CD4-positive, alpha-beta T cell treated with Interleukin-15 for 1 hour (primary cell): ENCODE data around the gene LAMC1.
A peak's percentile ranks its signal among the peaks of the same experiment; 100 is the strongest.

ENCODE experiments used
- DNase-seq: peaks from one replicate; pipeline ENCODE4 v3.0.0-alpha.2; 2020

The LAMC1 gene

DNA sequence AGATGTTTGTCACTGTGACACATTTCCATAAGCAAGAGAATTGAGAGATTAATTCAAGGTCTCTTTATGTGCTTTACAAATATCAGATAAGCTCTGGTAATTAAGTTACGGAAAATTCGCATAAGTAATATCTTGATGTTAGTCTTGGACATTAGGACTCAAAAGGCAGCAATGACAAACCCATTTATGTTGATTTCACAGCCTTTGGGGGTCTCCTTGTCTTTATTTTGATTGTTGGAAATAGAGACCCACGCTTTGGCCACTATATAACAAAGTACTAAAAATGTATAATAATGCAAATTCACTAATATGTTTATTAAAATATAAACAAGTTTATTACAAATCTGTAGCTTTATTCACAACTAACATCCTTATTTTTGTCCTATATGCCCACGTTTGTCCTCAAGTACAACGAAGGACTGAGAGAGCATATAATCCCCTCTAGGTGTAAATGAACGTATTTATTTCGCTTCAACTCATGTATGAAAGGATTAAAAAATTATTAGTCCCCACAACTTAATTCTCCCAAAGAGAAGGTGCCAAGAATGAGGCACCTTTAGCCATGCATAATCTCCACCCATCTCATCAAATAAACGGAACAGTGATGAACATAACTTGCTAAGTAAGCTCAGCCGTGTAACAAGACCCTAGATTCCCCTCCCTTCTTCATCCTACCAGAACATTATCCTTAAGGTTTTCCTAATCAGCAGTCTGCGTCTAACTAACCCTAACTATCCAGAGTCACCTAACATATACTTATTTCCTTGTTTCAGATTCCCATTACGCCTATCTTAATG lies 1.6 kb upstream of the LAMC1 start:
- DNase-seq: no peak

DNA sequence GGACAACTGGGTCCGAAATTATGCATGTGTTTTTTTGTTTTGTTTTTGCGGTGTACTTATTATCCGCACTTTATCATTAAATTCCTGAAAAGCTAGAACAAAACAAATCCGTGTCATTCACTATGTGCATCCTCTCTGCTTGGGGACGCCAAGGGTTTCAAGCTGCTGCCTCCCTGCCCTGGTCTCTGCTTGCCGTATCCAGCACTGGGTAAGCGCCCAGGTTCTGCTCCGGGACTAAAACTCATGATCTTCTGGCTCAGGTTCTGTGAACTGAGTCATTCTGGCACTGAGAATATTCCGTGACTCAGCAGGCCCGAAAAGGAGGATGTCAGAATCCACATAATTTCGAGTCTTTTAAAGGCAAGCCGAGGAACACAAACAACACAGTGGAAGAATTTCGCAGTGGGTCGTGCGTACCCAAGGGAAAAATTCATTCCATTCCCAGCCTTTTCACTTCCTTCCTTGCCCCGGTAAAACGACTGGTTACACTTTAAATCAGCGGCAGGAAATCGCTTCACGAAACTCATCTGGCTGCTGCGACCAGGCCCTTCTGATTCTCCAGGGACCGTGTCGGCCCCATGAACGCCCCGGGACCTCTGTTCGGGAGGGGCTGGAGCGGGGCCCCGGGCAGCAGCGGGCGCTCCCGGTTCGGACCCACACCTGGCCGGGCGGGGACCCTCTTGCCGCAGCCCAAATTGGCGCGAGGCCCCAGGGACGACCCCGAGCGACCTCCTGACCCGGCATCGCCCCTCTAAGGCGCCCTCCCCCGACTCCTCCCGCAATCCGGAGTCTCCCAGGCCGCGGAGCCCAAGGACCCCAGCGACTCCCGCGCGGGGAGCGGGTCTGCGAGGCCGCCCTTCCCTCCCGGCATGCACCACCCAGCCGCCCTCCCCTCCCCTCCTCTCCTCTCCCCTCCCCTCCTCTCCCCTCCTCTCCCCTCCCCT lies 746 bp upstream of the LAMC1 start:
- peak; percentile 25 for DNase-seq

DNA sequence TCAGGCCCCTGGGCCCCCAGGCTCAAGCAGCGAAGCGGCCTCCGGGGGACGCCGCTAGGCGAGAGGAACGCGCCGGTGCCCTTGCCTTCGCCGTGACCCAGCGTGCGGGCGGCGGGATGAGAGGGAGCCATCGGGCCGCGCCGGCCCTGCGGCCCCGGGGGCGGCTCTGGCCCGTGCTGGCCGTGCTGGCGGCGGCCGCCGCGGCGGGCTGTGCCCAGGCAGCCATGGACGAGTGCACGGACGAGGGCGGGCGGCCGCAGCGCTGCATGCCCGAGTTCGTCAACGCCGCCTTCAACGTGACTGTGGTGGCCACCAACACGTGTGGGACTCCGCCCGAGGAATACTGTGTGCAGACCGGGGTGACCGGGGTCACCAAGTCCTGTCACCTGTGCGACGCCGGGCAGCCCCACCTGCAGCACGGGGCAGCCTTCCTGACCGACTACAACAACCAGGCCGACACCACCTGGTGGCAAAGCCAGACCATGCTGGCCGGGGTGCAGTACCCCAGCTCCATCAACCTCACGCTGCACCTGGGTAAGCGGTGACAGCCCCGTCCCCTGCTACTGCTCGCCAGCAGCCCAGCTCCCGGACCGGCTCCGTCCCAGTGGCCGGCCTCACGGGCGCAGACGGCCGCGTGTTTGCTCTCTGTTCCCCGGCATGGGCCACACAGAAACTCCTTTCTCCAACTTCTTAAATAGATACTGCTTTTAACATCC lies 539 bp downstream of the LAMC1 start:
- DNase-seq: peak; percentile 51

DNA sequence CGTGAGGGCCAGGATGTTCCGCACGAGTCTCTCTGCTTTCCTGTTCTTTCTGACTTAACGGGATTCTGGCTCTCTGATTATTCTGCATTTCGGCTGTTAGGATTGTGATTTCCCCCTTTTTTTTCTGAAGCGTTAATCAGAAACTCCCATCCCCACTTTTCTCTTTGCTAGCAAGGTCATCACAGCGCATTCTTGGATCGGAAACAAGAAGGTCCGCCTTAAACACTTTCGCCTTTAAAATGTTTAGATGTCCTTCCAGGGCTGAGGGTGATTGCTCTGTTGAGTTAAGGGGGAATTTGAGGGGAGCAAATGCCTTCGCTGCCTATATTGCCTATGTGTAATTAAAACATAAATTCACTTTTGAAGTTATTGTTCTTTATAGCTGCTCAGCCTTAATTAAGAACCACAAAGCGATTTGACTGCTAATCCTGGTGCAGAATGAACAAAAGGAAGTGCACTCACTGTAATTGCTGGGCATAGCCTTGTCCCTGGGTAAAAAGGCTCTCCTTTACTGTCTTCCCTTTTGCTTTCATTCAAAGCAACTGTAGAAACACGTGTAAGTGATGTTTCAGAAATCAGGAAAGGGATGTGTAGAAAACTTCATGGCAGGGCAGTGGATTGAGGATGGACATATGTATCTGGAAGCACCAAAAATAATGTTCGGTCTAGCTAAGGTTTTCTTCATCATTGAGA lies 1.2 kb downstream of the LAMC1 start:
- DNase-seq: no peak

DNA sequence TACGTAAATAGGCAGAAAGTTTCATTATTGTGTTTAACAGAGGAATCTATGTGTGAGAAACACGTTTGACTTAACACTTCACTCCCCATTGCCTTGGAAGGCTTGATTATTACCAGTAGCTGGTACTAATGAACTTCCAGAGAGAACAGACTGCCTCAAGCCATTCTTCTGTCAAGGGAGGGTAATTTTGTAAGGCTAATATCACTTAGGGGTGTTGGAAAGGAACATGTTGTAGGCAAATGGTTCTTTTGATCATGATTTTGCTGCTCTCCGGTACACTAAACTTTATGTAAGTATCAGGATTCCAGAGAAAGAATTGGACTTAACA lies 1.8 kb downstream of the LAMC1 start:
- no peak for DNase-seq

DNA sequence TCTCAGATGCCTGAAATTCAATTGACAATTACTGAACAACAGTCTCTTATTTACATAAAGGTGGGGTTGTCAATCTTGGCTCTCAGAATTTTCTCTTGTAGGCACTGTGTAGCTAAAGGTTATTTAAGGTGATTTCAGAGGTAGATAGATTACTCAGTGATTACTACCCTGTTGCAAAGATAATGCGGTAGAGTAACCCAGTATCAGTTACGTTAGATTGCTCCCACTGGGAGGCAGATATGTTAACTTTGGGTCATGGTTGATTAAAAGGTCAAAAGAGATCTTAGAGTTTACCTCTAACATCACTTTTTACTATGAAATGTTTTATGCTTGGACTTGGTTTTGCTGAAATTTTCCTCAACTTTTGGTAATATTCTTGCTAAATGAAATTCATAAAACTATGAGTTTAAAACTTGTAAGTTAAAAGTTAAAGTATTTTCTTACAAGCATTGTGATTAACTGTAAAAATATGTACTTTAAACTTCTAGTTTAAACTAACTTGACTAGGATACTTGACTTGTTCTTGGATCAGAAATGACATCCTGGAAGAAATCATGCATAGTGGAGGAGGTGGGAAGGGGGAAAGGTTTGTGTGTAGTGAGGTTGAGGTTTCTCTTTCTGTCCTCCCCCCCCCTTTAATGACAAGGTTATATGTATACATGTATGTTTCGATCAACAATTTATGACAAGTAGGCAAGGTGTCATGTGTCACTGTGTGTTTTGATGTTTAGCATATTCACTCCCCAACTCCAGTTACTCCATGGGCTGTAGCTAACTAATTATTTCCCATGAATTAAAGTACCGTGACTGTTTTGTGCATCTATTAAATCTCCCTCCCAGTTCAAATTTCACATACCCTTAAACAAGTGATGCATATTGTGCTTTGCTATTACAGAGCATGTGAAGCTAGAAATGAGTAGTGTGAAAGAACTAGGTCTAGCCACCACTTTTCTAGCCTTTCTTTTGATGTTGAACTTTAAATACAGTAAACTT lies 2.9 kb downstream of the LAMC1 start:
- no peak for DNase-seq

DNA sequence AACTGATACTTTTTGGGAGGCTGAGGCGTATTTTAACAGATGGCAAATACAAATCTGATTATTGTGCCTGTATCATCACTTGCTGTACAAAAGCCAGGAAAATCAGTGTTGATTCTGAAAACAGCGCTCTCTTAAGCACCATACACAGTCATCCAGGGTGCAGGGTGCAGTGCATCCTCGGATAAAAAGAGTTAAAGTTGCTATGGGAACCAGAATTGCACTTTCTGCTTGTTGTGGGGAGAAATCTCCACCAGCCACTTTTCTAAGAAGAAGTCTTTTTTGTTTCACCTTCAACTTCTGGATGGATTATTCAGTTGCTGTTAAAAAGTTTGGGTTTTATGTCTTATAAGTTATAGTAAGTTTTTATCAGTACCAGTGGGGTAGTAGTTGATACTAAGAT lies 3.8 kb downstream of the LAMC1 start:
- DNase-seq: no peak

DNA sequence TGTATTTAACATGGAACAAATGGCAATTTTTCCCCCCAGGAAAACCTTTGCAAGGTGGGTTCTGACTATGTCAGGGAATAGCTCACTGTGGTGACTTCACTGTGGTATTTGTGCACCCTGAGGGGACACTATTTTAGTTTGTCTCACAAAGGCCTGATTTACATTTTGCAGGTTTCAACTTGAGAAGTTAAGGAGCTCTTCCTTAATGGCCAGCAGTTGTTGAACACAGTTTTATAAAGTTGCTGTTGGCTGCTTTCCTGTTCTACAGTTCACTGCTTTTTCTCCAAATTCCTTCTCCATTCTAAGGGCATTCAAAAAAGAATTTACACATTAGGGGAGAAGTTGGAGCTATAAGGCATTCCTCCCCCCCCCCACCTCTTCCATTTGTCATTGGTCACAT lies 4.6 kb downstream of the LAMC1 start:
- DNase-seq: no peak

DNA sequence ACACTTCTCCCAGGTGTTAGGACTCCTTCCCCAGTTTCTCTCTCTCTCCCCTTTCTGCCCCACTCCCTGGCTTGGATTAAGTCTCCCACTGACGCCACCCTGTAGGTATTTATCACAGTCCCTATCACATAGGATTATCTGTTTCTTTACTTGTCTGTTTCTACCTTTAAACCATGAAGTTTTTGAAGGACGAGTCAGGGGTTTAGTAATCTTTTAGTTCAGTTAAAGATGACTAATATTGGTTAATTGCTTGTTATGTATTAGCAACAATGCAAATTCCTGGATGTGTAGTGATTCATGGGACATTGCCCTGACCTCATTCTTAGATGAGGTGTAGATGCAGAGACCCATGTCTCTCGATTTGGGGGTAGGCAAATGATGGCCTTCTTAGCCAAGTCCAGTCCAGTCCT lies 6.4 kb downstream of the LAMC1 start:
- no peak for DNase-seq

DNA sequence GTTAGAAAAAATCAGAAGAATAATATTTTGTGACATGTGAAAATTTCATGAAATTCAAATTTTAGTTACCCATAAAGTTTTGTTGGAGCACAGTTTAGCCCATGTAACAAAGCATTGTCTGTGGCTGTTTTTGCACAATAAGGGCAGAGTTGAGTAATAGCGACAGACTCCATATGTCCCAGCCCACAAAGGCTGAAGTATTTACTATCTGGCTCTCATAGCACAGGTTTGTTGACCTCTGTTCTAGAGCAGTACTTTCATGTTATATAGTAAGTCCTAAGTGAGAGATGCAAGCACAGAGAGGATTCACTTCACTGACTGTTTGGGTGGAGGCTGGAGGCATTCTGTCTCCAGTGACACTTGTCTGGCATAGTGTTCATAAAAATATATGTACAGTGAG lies 6.8 kb downstream of the LAMC1 start:
- DNase-seq: no peak

DNA sequence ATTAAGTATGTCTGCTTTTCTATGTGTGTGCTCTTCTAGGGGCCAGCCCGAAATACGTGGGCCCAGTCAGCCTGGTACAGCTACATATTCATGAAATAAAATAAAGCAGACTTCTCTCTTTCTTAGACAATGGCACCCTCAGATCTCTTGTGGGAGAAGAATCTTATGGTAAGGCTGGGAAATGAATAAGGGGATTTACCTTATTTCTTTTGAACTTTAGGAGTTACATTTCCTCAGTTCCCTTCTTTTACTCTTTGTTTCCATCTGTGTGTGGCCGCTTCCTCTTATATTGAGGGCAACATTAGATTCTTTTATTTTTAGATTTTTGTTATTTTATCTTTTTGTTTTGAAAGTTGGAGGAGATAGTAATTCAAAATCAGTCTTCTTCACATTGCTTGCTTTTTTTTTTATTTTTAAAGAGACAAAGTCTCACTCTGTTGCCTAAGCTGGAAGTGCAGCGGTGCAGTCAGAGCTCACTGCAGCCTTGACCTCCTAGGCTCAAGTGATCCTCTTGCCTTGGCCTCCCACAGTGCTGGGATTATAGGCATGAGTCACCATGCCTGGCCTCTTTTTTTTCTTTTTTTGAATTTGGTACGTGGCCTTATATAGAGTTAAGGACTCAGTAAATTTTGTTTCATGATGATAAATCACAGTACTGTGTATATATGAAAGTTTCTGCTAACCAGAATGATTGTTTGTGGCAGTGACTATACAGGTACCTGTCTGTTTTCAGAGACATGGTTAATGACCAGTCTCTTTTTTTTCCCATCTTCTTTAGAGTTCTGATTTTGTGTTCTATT lies 9.1 kb downstream of the LAMC1 start:
- no peak for DNase-seq

DNA sequence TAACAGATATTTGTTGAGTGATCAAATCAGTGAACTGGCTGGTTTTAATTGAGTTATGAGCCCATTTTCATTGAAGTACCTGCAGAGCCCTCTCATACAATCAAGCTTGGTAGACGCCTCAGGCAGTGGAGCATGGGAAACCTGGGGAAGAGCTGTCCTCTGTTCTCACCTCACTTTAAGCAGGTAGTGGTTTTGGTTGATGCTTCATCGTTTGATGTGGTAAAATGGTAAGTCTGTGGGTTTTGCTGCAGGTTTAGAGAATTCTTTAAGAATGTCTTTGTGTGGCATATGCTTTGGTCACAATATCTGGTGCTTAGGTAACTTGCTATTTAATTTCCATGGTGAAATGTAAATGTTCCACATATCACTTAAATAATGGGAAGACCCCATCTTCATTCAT lies 10.0 kb downstream of the LAMC1 start:
- no peak for DNase-seq

DNA sequence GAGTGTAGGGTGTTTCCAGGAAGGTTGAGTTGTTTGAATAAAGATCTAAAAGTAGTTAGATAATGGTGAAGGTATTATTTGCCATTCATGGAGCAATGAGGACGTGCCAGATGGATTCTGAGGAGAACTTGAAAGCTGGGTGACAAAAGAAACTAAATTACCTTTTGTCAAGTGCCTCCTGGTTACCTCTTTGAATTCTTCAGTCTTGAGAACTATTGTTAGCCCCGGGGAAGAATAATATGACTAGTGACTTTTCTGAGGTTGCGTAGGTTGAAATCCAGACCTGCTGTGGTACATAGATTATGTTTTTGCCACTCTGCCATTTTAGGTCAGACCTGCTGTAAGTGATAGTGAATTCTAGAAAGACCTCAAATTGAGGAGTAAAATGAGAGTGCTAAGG lies 11.5 kb downstream of the LAMC1 start:
- DNase-seq: no peak

DNA sequence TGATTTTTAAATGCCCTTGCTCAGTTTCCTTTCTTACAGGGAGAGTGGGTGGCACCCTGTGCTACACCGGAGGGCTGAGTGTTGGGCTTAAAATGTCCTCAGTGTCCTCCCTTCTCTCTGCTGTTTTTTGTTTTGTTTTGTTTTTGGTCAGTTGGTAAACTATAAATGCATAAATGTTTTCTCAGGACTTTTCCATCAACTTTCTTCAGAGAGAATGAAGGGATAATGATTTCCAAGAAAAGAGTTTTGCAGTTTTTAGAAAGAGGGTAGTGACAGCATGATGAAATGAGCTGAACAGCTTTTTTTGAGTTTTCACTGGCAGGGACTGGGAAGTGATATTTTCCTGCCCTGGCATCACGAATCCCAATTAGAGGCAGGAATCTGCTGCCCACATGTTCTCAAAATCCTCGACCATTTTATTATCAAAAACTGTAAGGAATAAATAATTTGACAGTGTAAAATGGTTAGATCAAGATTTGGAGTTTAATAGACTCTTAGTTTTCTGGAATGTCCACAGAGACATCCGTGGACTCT lies 15.2 kb downstream of the LAMC1 start:
- DNase-seq: no peak

DNA sequence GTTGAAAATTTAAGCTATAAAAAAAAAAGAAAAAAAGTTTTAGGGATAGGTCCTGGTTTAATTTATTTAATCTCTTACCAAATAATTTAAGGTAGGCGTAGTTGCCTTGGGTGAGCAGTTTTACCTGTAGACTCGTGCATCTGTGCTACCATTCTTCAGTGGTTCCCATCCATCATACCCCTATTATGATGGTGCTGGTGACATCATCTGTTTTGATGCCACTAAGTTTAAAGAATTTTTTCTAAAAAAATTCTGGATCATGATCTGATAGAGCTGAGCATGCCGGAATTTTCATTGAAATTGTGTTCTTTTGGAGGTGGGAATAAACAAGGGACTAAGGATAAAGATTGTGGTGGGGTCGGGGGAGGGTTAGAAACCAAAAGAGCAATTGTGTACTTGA lies 15.7 kb downstream of the LAMC1 start:
- DNase-seq: no peak

DNA sequence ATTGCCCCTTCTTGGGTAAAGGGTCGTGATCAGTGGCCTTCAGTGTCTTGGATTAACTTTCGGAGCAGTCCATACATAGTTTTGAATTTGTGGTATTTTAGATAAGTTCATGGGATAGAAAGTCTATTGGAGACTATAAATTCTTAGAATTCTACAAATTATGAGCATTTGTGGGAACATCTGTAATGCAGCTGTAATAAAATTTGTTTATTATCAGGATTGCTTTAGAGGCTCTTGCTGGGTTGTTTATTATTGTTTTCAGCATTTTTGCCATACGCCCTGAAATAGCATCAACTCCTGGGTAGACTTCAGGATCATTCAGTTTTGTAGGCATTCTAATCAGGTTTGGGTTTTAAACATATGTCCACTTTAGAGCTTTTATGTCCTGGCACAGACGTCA lies 16.1 kb downstream of the LAMC1 start:
- DNase-seq: no peak

DNA sequence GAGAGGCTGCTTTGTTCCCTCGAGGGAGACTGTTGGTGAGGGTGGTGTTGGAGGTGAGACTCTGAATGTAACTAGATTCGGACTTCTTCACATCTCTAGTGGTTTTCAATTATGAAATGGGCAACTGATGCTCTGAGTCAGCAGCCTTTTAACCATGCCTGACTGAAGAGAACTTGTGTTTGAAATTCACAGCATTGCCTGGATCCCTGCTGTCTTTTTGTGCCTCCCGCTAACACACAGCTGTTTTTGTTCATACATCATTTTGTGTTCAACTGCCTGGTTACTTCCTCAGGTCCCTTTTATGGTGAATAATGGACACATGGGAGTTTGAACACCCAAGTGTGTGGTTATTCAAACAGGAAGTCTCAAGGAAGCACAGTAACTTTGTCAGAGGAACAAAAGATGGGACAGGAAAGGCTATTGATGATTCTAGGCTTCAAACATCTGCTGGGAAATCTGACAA lies 16.8 kb downstream of the LAMC1 start:
- no peak for DNase-seq

DNA sequence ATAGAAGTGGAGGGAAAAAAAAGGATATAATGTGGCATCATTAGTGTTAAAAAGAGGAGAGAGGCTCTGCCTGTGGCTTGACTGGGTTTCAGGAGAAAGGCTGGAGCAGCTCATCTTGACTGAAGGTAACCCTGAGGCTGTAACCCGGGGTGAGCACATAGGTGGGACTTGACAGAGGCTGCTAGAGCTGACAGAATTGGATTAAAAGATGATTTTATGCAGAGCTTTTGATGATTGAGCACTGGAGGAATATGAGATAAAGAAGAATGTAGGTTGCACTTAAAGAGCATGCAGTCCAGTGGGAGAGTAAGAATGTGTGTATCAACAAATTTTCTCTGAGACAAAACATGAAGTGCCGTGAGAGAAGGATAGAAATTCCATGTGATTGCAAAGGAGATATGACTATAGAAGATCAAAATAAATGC lies 17.3 kb downstream of the LAMC1 start:
- no peak for DNase-seq

DNA sequence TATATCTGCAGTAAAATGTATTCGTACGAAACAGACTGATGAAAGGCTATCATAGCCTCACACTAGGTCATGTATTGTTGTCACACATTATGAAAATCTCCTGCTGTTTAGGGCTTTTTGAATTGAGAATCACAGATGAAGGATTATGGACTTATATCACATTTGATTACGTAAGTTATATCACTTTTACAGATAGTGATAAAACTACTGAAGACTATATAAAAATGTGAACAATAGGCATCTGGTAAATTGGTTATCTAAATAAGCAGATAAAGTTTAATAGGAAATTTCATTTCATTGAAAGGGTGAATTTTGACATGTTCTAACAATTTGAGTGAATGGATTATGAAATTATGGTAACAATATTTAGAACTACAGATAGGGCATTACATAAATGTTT lies 20.0 kb downstream of the LAMC1 start:
- DNase-seq: no peak
